ENCODE data around the gene G3BP1.

The G3BP1 gene

GRCh38 chr5:151786468-151786867 is 14.7 kb downstream of the G3BP1 start:
- Histone ChIP-seq H3K9me3 (no peaks in the 10 kb centered on the region), H3K36me3 (peaks cover 25 to 45% (median 32%) of the 10 kb centered on the region in 3 donors), H3K4me3 (no peak overlapping the region), H3K4me1 (peaks cover 0 to 45% (median 15%) of the 10 kb centered on the region in 4 donors), H3K27ac (no peak overlapping the region), H3K27me3 (no peaks in the 10 kb centered on the region)
- TF ChIP-seq, protein P1, sequence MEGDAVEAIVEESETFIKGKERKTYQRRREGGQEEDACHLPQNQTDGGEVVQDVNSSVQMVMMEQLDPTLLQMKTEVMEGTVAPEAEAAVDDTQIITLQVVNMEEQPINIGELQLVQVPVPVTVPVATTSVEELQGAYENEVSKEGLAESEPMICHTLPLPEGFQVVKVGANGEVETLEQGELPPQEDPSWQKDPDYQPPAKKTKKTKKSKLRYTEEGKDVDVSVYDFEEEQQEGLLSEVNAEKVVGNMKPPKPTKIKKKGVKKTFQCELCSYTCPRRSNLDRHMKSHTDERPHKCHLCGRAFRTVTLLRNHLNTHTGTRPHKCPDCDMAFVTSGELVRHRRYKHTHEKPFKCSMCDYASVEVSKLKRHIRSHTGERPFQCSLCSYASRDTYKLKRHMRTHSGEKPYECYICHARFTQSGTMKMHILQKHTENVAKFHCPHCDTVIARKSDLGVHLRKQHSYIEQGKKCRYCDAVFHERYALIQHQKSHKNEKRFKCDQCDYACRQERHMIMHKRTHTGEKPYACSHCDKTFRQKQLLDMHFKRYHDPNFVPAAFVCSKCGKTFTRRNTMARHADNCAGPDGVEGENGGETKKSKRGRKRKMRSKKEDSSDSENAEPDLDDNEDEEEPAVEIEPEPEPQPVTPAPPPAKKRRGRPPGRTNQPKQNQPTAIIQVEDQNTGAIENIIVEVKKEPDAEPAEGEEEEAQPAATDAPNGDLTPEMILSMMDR (IDR thresholded peaks at IDR 0.05) = no peak
- intact Hi-C loops (cut with DNase I; ENCODE audit: low total_unique reads) = no loop called here
- no peak for DNase-seq

- DNase-seq = no peak
- Histone ChIP-seq H3K27me3 (no peaks in the 10 kb centered on the region), H3K4me1 (peaks cover 0 to 31% (median 11%) of the 10 kb centered on the region in 4 donors), H3K36me3 (peaks cover 39 to 59% (median 45%) of the 10 kb centered on the region in 3 donors), H3K4me3 (no peak overlapping the region), H3K9me3 (no peaks in the 10 kb centered on the region), H3K27ac (no peak overlapping the region)
- TF ChIP-seq, protein P1 (IDR thresholded peaks at IDR 0.05) = no peak
- intact Hi-C loops (cut with DNase I; ENCODE audit: low total_unique reads) = no loop called here
Measured at GRCh38 chr5:151787817-151788216, 16.1 kb downstream of the G3BP1 start.

DNA sequence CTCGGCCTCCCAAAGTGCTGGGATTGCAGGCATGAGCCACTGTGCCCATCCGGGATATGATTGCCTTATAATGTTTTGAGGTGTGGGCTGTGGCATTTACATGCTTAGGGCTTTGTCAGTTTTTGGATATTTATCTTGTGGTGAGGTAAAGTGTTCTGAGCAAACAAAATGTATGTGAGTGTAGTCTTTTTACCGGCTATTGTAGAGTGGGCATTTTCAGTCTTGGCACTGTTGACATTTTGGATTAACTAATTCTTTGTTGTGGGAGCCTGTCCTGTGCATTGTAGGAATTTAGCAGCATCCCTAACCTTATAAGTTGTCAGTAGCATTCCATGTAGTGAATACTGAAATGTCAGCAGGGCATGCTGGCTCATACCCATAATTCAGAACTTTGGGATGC is 21.6 kb downstream of the G3BP1 start:
- H3K36me3 ChIP-seq = peaks cover 74 to 100% (median 85%) of the 10 kb centered on the region in 3 donors
- no peak overlapping the region for H3K27ac ChIP-seq
- H3K4me1 ChIP-seq = no peaks in the 10 kb centered on the region
- no peak overlapping the region for H3K4me3 ChIP-seq
- intact Hi-C loops (cut with DNase I; ENCODE audit: low total_unique reads) = no loop called here
- TF ChIP-seq, protein P1 (IDR thresholded peaks at IDR 0.05) = no peak
- H3K9me3 ChIP-seq = no peaks in the 10 kb centered on the region
- DNase-seq = no peak
- no peaks in the 10 kb centered on the region for H3K27me3 ChIP-seq

GRCh38 chr5:151795426-151795825 is 23.7 kb downstream of the G3BP1 start:
- Histone ChIP-seq H3K9me3 (no peaks in the 10 kb centered on the region), H3K4me3 (no peak overlapping the region), H3K27ac (no peak overlapping the region), H3K27me3 (no peaks in the 10 kb centered on the region), H3K36me3 (peaks cover 75 to 100% (median 90%) of the 10 kb centered on the region in 3 donors), H3K4me1 (no peaks in the 10 kb centered on the region)
- DNase-seq = no peak
- TF ChIP-seq, protein P1 (IDR thresholded peaks at IDR 0.05) = no peak
- intact Hi-C loops (cut with DNase I; ENCODE audit: low total_unique reads) = no loop called here

GRCh38 chr5:151798674-151799073 is 26.9 kb downstream of the G3BP1 start:
- Histone ChIP-seq H3K27me3 (no peaks in the 10 kb centered on the region), H3K4me3 (no peak overlapping the region), H3K36me3 (peaks cover 81 to 100% (median 91%) of the 10 kb centered on the region in 3 donors), H3K4me1 (no peaks in the 10 kb centered on the region), H3K27ac (no peak overlapping the region), H3K9me3 (no peaks in the 10 kb centered on the region)
- TF ChIP-seq, protein P1 (IDR thresholded peaks at IDR 0.05) = no peak
- intact Hi-C loops (cut with DNase I; ENCODE audit: low total_unique reads) = no loop called here
- no peak for DNase-seq

GRCh38 chr5:151799407-151799806 is 27.7 kb downstream of the G3BP1 start:
- Histone ChIP-seq H3K9me3 (no peaks in the 10 kb centered on the region), H3K4me3 (no peak overlapping the region), H3K27me3 (no peaks in the 10 kb centered on the region), H3K27ac (no peak overlapping the region), H3K36me3 (peaks cover 87 to 100% (median 88%) of the 10 kb centered on the region in 3 donors), H3K4me1 (no peaks in the 10 kb centered on the region)
- TF ChIP-seq, protein P1 (IDR thresholded peaks at IDR 0.05) = no peak
- DNase-seq = no peak
- intact Hi-C loops (cut with DNase I; ENCODE audit: low total_unique reads) = no loop called here

Data from tibial artery (tissue), 4 donors.